Lung (tissue), 12 donors: Measurements from ENCODE around the gene DHX32. TPM values are rescaled to one million over a fixed set of nuclear protein-coding genes. Genes with fewer than 3 reads are reported as not detected.

Source experiments
- ATAC-seq: fragments of 200-7000 bp; cut with Tn5 transposase; one replicate; pipeline ENCODE4 v1.9.1; 2020; ENCODE audit warnings: moderate number of reproducible peaks; ENCODE audit not compliant: insufficient read depth, low FRiP score
- DNase-seq, 3 donors: peaks; one replicate each; pipeline ENCODE4 v3.0.0-alpha.2; 2013 to 2017
- H3K27ac ChIP-seq, 2 donors: one replicate each; pipeline ENCODE4 v1.5.1; 2013; ENCODE audit warnings: mild to moderate bottlenecking in 2 of 2, moderate library complexity in 2 of 2, control low read depth in 1 of 2, inconsistent platforms in 1 of 2, low read depth in 1 of 2, low read length in 1 of 2
- H3K27me3 ChIP-seq, 3 donors: one replicate each; pipeline ENCODE4 v1.5.1; 2013; ENCODE audit warnings: low read length in 2 of 3; ENCODE audit not compliant: control insufficient read depth in 3 of 3, insufficient read depth in 3 of 3
- H3K36me3 ChIP-seq, 4 donors: one replicate each; pipeline ENCODE4 v1.5.1; 2013; ENCODE audit warnings: low read length in 4 of 4, mild to moderate bottlenecking in 1 of 4, moderate library complexity in 1 of 4; ENCODE audit not compliant: control insufficient read depth in 4 of 4, insufficient read depth in 4 of 4
- H3K4me1 ChIP-seq, 5 donors: one replicate each; pipeline ENCODE4 v1.5.1; 2013; ENCODE audit warnings: low read length in 5 of 5, mild to moderate bottlenecking in 2 of 5, moderate library complexity in 1 of 5; ENCODE audit not compliant: control insufficient read depth in 5 of 5, insufficient read depth in 5 of 5
- H3K4me3 ChIP-seq: one replicate; pipeline ENCODE4 v1.5.1; 2013; ENCODE audit warnings: mild to moderate bottlenecking, control low read depth, moderate library complexity
- H3K9ac ChIP-seq, 2 donors: one replicate each; pipeline ENCODE4 v1.5.1; 2013; ENCODE audit warnings: low read length in 2 of 2, control low read depth in 1 of 2; ENCODE audit not compliant: insufficient read depth in 1 of 2
- H3K9me3 ChIP-seq, 4 donors: one replicate each; pipeline ENCODE4 v1.5.1; 2013; ENCODE audit warnings: low read length in 3 of 4, mild to moderate bottlenecking in 1 of 4, moderate library complexity in 1 of 4; ENCODE audit not compliant: control insufficient read depth in 4 of 4, insufficient read depth in 3 of 4
- CTCF ChIP-seq: IDR thresholded peaks from 2 replicates; pipeline ENCODE4 v1.5.1; 2012; ENCODE audit warnings: mild to moderate bottlenecking; ENCODE audit errors: control extremely low read depth, extremely low read depth
- WGBS, 2 donors: extraction: QIAGEN DNeasy Blood & Tissue Kit; methylation state at CpG; one replicate each; pipeline ENCODE4 v1.1.7; 2013; 5-methylcytosine and 5-hydroxymethylcytosine counted together
- polyA plus RNA-seq, 2 donors: library from polyadenylated mRNA; stranded (reverse); fragments of 200-250 nt; gene quantifications; one replicate each; pipeline ENCODE4 v1.2.1, GENCODE V29; 2013
- total RNA-seq, 2 donors: library from RNA; depleted of rRNA in 1 of 2; stranded (reverse); fragments of >200 nt in 1 of 2; gene quantifications; one replicate each; pipeline ENCODE4 v1.2.1, GENCODE V29; 2014 to 2021
- donor health status: control.
- donor health status: control.
- donor health status: Bipolar disorder and iron deficiency.
- donor health status: healthy.
- donor health status: DM: yes; HTN: yes; CAD: no.

Gene DHX32
- total and polyA plus RNA-seq, 4 donors: 15.2 to 33.8 (median 25.5) TPM

- H3K27ac ChIP-seq: no peak overlapping the region
- 97 to 99% methylated on average over 7 of the region's 7 CpGs for WGBS, 2 donors
- H3K27me3 ChIP-seq: no peaks in the 10 kb centered on the region
- no peak for TF ChIP-seq CTCF
- H3K4me3 ChIP-seq: no peak overlapping the region
- no peak overlapping the region for H3K9ac ChIP-seq
- peaks cover 9 to 31% (median 14%) of the 10 kb centered on the region in 4 donors for H3K36me3 ChIP-seq
- no peak for ATAC-seq
- H3K9me3 ChIP-seq: peaks cover 0 to 2% (median 0%) of the 10 kb centered on the region in 4 donors
- no peaks in the 10 kb centered on the region for H3K4me1 ChIP-seq
- no peak for DNase-seq
Observed at GRCh38 chr10:125852487-125852886, 28.6 kb downstream of the DHX32 start.

- TF ChIP-seq CTCF: no peak
- peaks cover 9 to 31% (median 17%) of the 10 kb centered on the region in 4 donors for H3K36me3 ChIP-seq
- 96 to 97% methylated on average over 2 of the region's 2 CpGs for WGBS, 2 donors
Observed at GRCh38 chr10:125850766-125851731, 30.0 kb downstream of the DHX32 start.

GRCh38 chr10:125849448-125849847 is 31.6 kb downstream of the DHX32 start:
- H3K4me3 ChIP-seq: no peak overlapping the region
- TF ChIP-seq CTCF: no peak
- no peaks in the 10 kb centered on the region for H3K4me1 ChIP-seq
- DNase-seq (no peak), ATAC-seq (no peak)
- peaks cover 0 to 2% (median 0%) of the 10 kb centered on the region in 4 donors for H3K9me3 ChIP-seq
- H3K9ac ChIP-seq: no peak overlapping the region
- peaks cover 9 to 37% (median 20%) of the 10 kb centered on the region in 4 donors for H3K36me3 ChIP-seq
- 89 to 92% methylated on average over 7 of the region's 7 CpGs for WGBS, 2 donors
- no peaks in the 10 kb centered on the region for H3K27me3 ChIP-seq
- no peak overlapping the region for H3K27ac ChIP-seq

More at GRCh38 chr10:125850766-125851731, 30.0 kb downstream of the DHX32 start:
- Histone ChIP-seq H3K9ac (no peak overlapping the region), H3K9me3 (peaks cover 0 to 2% (median 0%) of the 10 kb centered on the region in 4 donors), H3K4me1 (no peaks in the 10 kb centered on the region), H3K27ac (no peak overlapping the region), H3K27me3 (no peaks in the 10 kb centered on the region), H3K4me3 (no peak overlapping the region)
- DNase-seq (no peak), ATAC-seq (no peak)
